GM21360 (cell line): ENCODE results near the gene ITCH.
"Not testable (repeated sequence)": the region's sequence is repeated elsewhere in the genome, so short reads cannot be mapped to it uniquely, and the experiment has no call there.

ENCODE experiments used
- ATAC-seq: cut with Tn5 transposase; IDR thresholded peaks from one replicate; pipeline ENCODE4 v1.9.1; 2021; ENCODE audit warnings: mild to moderate bottlenecking, moderate library complexity; ENCODE audit not compliant: unreplicated experiment

Gene ITCH

GRCh38 chr20:34497596-34497995, 134.5 kb downstream of the ITCH start:
- not testable (repeated sequence) for ATAC-seq

GRCh38 chr20:34500823-34501222, 137.8 kb downstream of the ITCH start:
- no peak for ATAC-seq

GRCh38 chr20:34506480-34506879, 143.4 kb downstream of the ITCH start:
- no peak for ATAC-seq

GRCh38 chr20:34507702-34508413, 144.8 kb downstream of the ITCH start:
- ATAC-seq: no peak

GRCh38 chr20:34510575-34510974, 147.5 kb downstream of the ITCH start:
- no peak for ATAC-seq

GRCh38 chr20:34511891-34512265, 148.8 kb downstream of the ITCH start:
- no peak for ATAC-seq

- no peak for ATAC-seq
These were observed 149.3 kb downstream of the ITCH start for GRCh38 chr20:34512266-34512954.

GRCh38 chr20:34512955-34513419, 149.9 kb downstream of the ITCH start:
- ATAC-seq: no peak

GRCh38 chr20:34514034-34514433, 151.0 kb downstream of the ITCH start:
- not testable (repeated sequence) for ATAC-seq

GRCh38 chr20:34514897-34515483, 151.9 kb downstream of the ITCH start:
- no peak for ATAC-seq

GRCh38 chr20:34515484-34516246, 152.6 kb downstream of the ITCH start:
- peak; percentile 48 for ATAC-seq

GRCh38 chr20:34516247-34517113, 153.4 kb downstream of the ITCH start, which contains the start of gene DYNLRB1:
Gene DYNLRB1 (plus strand): TSS chr20:34516422. CDS start chr20:34516459, 37 bp downstream.
- ATAC-seq: peak; percentile 70

GRCh38 chr20:34517114-34517505, 154.0 kb downstream of the ITCH start:
- ATAC-seq: no peak

GRCh38 chr20:34518863-34519262, 155.8 kb downstream of the ITCH start:
- ATAC-seq: not testable (repeated sequence)

GRCh38 chr20:34519841-34520240, 156.8 kb downstream of the ITCH start:
- not testable (repeated sequence) for ATAC-seq

- no peak for ATAC-seq
These were observed 160.1 kb downstream of the ITCH start for GRCh38 chr20:34522969-34523871.

- no peak for ATAC-seq
These were observed 161.4 kb downstream of the ITCH start for GRCh38 chr20:34524426-34524825.

- no peak for ATAC-seq
These were observed 162.3 kb downstream of the ITCH start for GRCh38 chr20:34525342-34525708.

GRCh38 chr20:34525709-34526416, 162.8 kb downstream of the ITCH start:
- no peak for ATAC-seq
